K562 (cell line): ENCODE measurements around the gene ERAP2. TPM values are rescaled to one million over a fixed set of nuclear protein-coding genes. Genes with fewer than 3 reads are reported as not detected.

Source experiments
- ATAC-seq: fragments of 200-7000 bp; cut with Tn5 transposase; 3 replicates; pipeline ENCODE4 v1.9.1; 2020; ENCODE audit warnings: moderate library complexity
- BruUV-seq: library from RNA; stranded (reverse); fragments of 400-500 nt; replicated peaks from 2 replicates; lab custom pipeline; 2021; lab: Mats Ljungman, UMichigan
- CTCF ChIA-PET: fragments of 300-600 bp; formaldehyde crosslinking; extraction: SDS; loops from one replicate; lab custom pipeline; 2021; ENCODE audit warnings: low intra/inter-chr PET ratio; lab: Yijun Ruan, JAX
- POLR2A ChIA-PET: fragments of 300-600, 350-650 bp; sonication (Branson Sonifier 250); formaldehyde crosslinking; extraction: SDS; loops from one replicate; lab custom pipeline; 2021; ENCODE audit warnings: antibody characterized with exemption, inconsistent platforms; lab: Yijun Ruan, JAX
- DNase-seq, 4 experiments: peaks; one replicate each; pipeline versions ENCODE4 v3.0.0 to v3.0.0-alpha.2; 2011 to 2018; ENCODE audit warnings: low spot score in 3 of 4, mixed read lengths in 3 of 4; ENCODE audit errors: extremely low read depth in 1 of 4
- FAIRE-seq: peaks from 2 replicates; lab custom pipeline; 2011; peaks lifted over from hg19 to GRCh38; lab: Jason Lieb, UNC
- H2AFZ ChIP-seq: 2 replicates; pipeline ENCODE4 v1.6.0; 2011; ENCODE audit warnings: low read depth, low read length, control low read depth, inconsistent platforms
- H3K27ac ChIP-seq: fragments of 200-600 bp; 3 replicates; pipeline ENCODE4 v1.8.0; 2011; ENCODE audit warnings: low read depth, mild to moderate bottlenecking, control low read depth, inconsistent platforms, low read length, moderate library complexity, mixed read lengths; ENCODE audit errors: extremely low read depth
- H3K27me3 ChIP-seq, 2 experiments: fragments of 300-600 bp in 1 of 2; 2 replicates in 1 of 2; 3 replicates in 1 of 2; pipeline versions ENCODE4 v1.6.0 to v1.8.0; 2011; ENCODE audit warnings: inconsistent platforms in 2 of 2, low read length in 2 of 2, mild to moderate bottlenecking in 1 of 2, mixed read lengths in 1 of 2, moderate library complexity in 1 of 2; ENCODE audit not compliant: control insufficient read depth in 2 of 2, insufficient read depth in 2 of 2
- H3K36me3 ChIP-seq: fragments of 300-600 bp; 3 replicates; pipeline ENCODE4 v1.8.0; 2011; ENCODE audit warnings: mild to moderate bottlenecking, low read length, inconsistent platforms; ENCODE audit not compliant: control insufficient read depth, insufficient read depth
- H3K4me1 ChIP-seq, 2 experiments: fragments of 200-600 bp in 1 of 2; replicated peaks in 1 of 2; 2 replicates in 1 of 2; 3 replicates in 1 of 2; pipeline versions ENCODE4 v1.5.1 to v1.8.0; 2011; ENCODE audit warnings: inconsistent platforms in 2 of 2, low read length in 2 of 2, mild to moderate bottlenecking in 1 of 2, mixed read lengths in 1 of 2, moderate library complexity in 1 of 2; ENCODE audit not compliant: control insufficient read depth in 2 of 2, insufficient read depth in 2 of 2
- H3K4me2 ChIP-seq: 2 replicates; pipeline ENCODE4 v1.6.1; 2011; ENCODE audit warnings: low read length, control low read depth, inconsistent platforms, mixed read lengths; ENCODE audit not compliant: insufficient read depth
- H3K4me3 ChIP-seq: fragments of 200-600 bp; sonication (generic), shearing (Covaris generic); 2 replicates; pipeline ENCODE4 v1.5.1; 2016; ENCODE audit warnings: control low read depth, inconsistent platforms
- H3K79me2 ChIP-seq: fragments of 200-600 bp; 3 replicates; pipeline ENCODE4 v1.8.0; 2011; ENCODE audit warnings: low read length, inconsistent platforms; ENCODE audit not compliant: control insufficient read depth, insufficient read depth
- H3K9ac ChIP-seq, 2 experiments: 2 replicates each; pipeline versions ENCODE4 v1.6.0 to v1.6.1; 2011; ENCODE audit warnings: low read depth in 2 of 2, low read length in 2 of 2, control low read depth in 1 of 2, inconsistent platforms in 1 of 2, mild to moderate bottlenecking in 1 of 2, mixed read lengths in 1 of 2; ENCODE audit not compliant: insufficient read depth in 1 of 2
- H3K9me1 ChIP-seq: one replicate; pipeline ENCODE4 v1.6.0; 2011; ENCODE audit warnings: inconsistent platforms, mild to moderate bottlenecking, low read length, moderate library complexity; ENCODE audit not compliant: control insufficient read depth, insufficient read depth
- H3K9me3 ChIP-seq: replicated peaks from 2 replicates; pipeline ENCODE4 v1.5.1; 2011; ENCODE audit warnings: low read depth, low read length, inconsistent platforms; ENCODE audit not compliant: control insufficient read depth, insufficient read depth
- H4K20me1 ChIP-seq: replicated peaks from 2 replicates; pipeline ENCODE4 v1.6.1; 2011; ENCODE audit warnings: low read length, inconsistent platforms, mixed read lengths; ENCODE audit not compliant: control insufficient read depth, insufficient read depth
- C11orf30 ChIP-seq: fragments of 450-650 bp; IDR thresholded peaks from 2 replicates; pipeline ENCODE4 v1.6.1; 2016; ENCODE audit warnings: low read depth, mild to moderate bottlenecking
- FOXA3 ChIP-seq, 2 experiments: fragments of 450-650 bp in 1 of 2; sonication (generic) in 1 of 2; formaldehyde crosslinking; IDR thresholded peaks in 1 of 2; conservative IDR thresholded peaks in 1 of 2; 2 replicates each; pipeline versions ENCODE4 v1.4.0 to v1.8.0; 2020 to 2022; ENCODE audit warnings: mild to moderate bottlenecking in 2 of 2, missing genetic modification reagents in 1 of 2
- GMEB1 ChIP-seq: fragments of 250-450 bp; sonication (Bioruptor Pico); IDR thresholded peaks from 2 replicates; pipeline ENCODE4 v1.4.0; 2020; ENCODE audit warnings: mild to moderate bottlenecking
- MAFF ChIP-seq: IDR thresholded peaks from 2 replicates; pipeline ENCODE4 v1.6.1; 2012; ENCODE audit warnings: low read length, improper control_type of control experiment
- MAFG ChIP-seq: fragments of 450-650 bp; conservative IDR thresholded peaks from 2 replicates; pipeline ENCODE4 v1.6.1; 2016; ENCODE audit warnings: missing genetic modification characterization, missing compliant biosample characterization
- MAFK ChIP-seq: IDR thresholded peaks from 2 replicates; pipeline ENCODE4 v1.6.1; 2011; ENCODE audit warnings: low read length, improper control_type of control experiment
- RAD21 ChIP-seq, 2 experiments: fragments of 250-450 bp in 1 of 2; fragments of 450-650 bp in 1 of 2; sonication (Bioruptor Pico) in 1 of 2; formaldehyde crosslinking in 1 of 2; IDR thresholded peaks in 1 of 2; conservative IDR thresholded peaks in 1 of 2; 2 replicates each; pipeline versions ENCODE4 v1.4.0 to v1.8.0; 2020 to 2022; ENCODE audit warnings: mild to moderate bottlenecking in 2 of 2, moderate library complexity in 1 of 2
- SMAD2 ChIP-seq: fragments of 150-350 bp; IDR thresholded peaks from 2 replicates; pipeline ENCODE4 v1.6.1; 2014; ENCODE audit warnings: low read depth, mild to moderate bottlenecking, low read length
- SMC3 ChIP-seq: conservative IDR thresholded peaks from 2 replicates; pipeline ENCODE4 v1.6.1; 2011; ENCODE audit warnings: low read depth, low read length, improper control_type of control experiment; ENCODE audit not compliant: insufficient read depth
- SRF ChIP-seq, 2 experiments: fragments of 250-450, 450-650 bp in 1 of 2; sonication (Bioruptor Pico) in 1 of 2; sonication (generic) in 1 of 2; formaldehyde crosslinking; IDR thresholded peaks; 2 replicates each; pipeline versions ENCODE4 v1.5.0 to v1.5.1; 2020 to 2022; ENCODE audit warnings: mild to moderate bottlenecking in 1 of 2, missing genetic modification reagents in 1 of 2
- SRSF3 ChIP-seq: fragments of 200-400 bp; formaldehyde crosslinking; IDR thresholded peaks from 2 replicates; pipeline ENCODE4 v1.6.1; 2016; ENCODE audit warnings: mild to moderate bottlenecking, low read length, moderate library complexity; ENCODE audit not compliant: insufficient read depth
- ZC3H8 ChIP-seq: fragments of 450-650 bp; IDR thresholded peaks from 2 replicates; pipeline ENCODE4 v1.6.1; 2017
- ZNF316 ChIP-seq: fragments of 450-650 bp; IDR thresholded peaks from 2 replicates; pipeline ENCODE4 v1.6.1; 2016
- ZNF589 ChIP-seq: fragments of 200-800 bp; sonication (Bioruptor generic); IDR thresholded peaks from 2 replicates; pipeline ENCODE4 v1.6.1; 2016; ENCODE audit warnings: low read depth, missing genetic modification characterization, missing compliant biosample characterization
- in situ Hi-C: fragments of 300-500 bp; cut with MboI; formaldehyde crosslinking; loops from 4 replicates; pipeline ENCODE4 v1.15.0; 2018; ENCODE audit warnings: inconsistent platforms, mixed read lengths
- intact Hi-C: fragments of 100-400 bp; cut with micrococcal nuclease; formaldehyde crosslinking; loops from 2 replicates; pipeline ENCODE4 v1.14.2; 2022
- polyA plus RNA-seq, 8 experiments: library from polyadenylated mRNA; depleted of rRNA in 4 of 8; stranded (reverse) in 5 of 8; unstranded in 3 of 8; fragments of >200 nt; fragmentation: Nextera tagmentation in 2 of 8; fragmentation: Illumina TruSeq in 1 of 8; extraction: Ambion mirVana in 2 of 8; extraction: Trizol in 1 of 8; gene quantifications; 2 replicates each; pipeline versions ENCODE4 v1.2.1 to v1.2.3, GENCODE V29; 2011 to 2014; ENCODE audit warnings: inconsistent platforms in 1 of 8, missing spikeins in 1 of 8
- total RNA-seq, 7 experiments: library from RNA; depleted of rRNA in 6 of 7; stranded (reverse); fragments of >200 nt in 6 of 7; fragmentation: Illumina TruSeq in 2 of 7; extraction: Trizol in 2 of 7; gene quantifications; 2 replicates each; pipeline versions ENCODE4 v1.2.1 to v1.2.3, GENCODE V29; 2011 to 2021; ENCODE audit warnings: low replicate concordance in 1 of 7

Gene ERAP2
- total and polyA plus RNA-seq, 9 of the 15 experiments (the other 6 are each of a cell fraction or from before 2014, with no cell fraction given) = 0.93 to 4.0 (median 2.1) TPM

- TF ChIP-seq RAD21 (CRISPR knock-in tag; conservative IDR thresholded peaks at IDR 0.05 in 1 of 2, IDR thresholded peaks at IDR 0.05 in 1 of 2) (peak; percentile 97 to 99), SMC3 (peak; percentile 88), GMEB1 (0 out of 2 replicates have a peak, but pooled peaks have one; percentile 8), SRF (CRISPR knock-in tag; IDR thresholded peaks at IDR 0.05) (0 out of 4 replicates have a peak, but pooled peaks of 1 of the 2 experiments have one; percentile 31), FOXA3 (CRISPR knock-in tag; conservative IDR thresholded peaks at IDR 0.05 in 1 of 2, IDR thresholded peaks at IDR 0.05 in 1 of 2) (peak in 1 of 2 experiments; percentile 67; a peak in 2 of 4 replicates)
Measured at GRCh38 chr5:96868603-96869371, 7.5 kb upstream of the ERAP2 start (continued).

DNA sequence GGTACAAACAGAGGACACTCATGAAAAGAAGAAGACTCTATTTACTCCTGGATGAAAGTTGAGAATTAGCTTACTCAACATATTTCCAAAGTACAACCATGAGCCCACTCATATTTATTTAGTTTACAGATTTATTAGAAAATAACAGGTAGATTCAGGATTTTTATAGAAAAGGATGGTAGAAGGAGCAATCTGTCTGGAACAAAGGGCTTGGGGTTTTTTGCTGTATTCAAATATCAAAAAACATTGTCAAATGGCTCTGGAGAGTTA is 7.0 kb upstream of the ERAP2 start:
- Histone ChIP-seq H3K27ac (no peak overlapping the region), H3K9me3 (no peaks in the 10 kb centered on the region), H3K9ac (no peak overlapping the region), H2AFZ (no peak overlapping the region), H3K36me3 (no peaks in the 10 kb centered on the region), H4K20me1 (no peaks in the 10 kb centered on the region), H3K4me2 (no peak overlapping the region), H3K27me3 (no peaks in the 10 kb centered on the region), H3K79me2 (no peaks in the 10 kb centered on the region), H3K4me1 (peaks cover 0 to 5% of the 10 kb centered on the region in 2 experiments; a peak in 2 of 5 replicates), H3K4me3 (no peak overlapping the region), H3K9me1 (no peaks in the 10 kb centered on the region)
- POLR2A ChIA-PET = interaction anchor here (0.6 to 1.9 kb wide), 5 partner anchors 8 to 272 kb away, joined by 3 to 7 read pairs (median 3); partner anchors contain the start of gene ERAP1
- intact Hi-C loops = loop anchor here (1.0 to 5.0 kb wide), 6 partner anchors 66 to 293 kb away; partner anchors contain the start of gene LIX1
- no peak for DNase-seq
- in situ Hi-C loops = no loop called here
- no peak for FAIRE-seq
- ATAC-seq = no peak
- TF ChIP-seq MAFK (peak; percentile 51; the same call in 1 of the 2 replicates), SMAD2 (no peak), C11orf30 (peak; percentile 81), ZNF316 (peak; percentile 90), ZNF589 (CRISPR knock-in tag) (no peak), ZC3H8 (no peak), MAFF (peak; percentile 71), SRSF3 (no peak), MAFG (tag) (peak; percentile 72)
- CTCF ChIA-PET = interaction anchor here (0.8 to 1.5 kb wide), 3 partner anchors 177 to 292 kb away, joined by 3 to 7 read pairs (median 7); partner anchors contain the start of gene LIX1
- BruUV-seq = no TSS peak
